PC-9 (cell line): Measurements from ENCODE around the gene USP9X. TPM values are rescaled to one million over a fixed set of nuclear protein-coding genes. Genes with fewer than 3 reads are reported as not detected.

Experiments used
- BruUV-seq: library from RNA; stranded (reverse); fragments of 400-500 nt; replicated peaks from 2 replicates; lab custom pipeline; 2021; lab: Mats Ljungman, UMichigan
- CTCF ChIA-PET: fragments of 300-600 bp; sonication (Branson Sonifier 250); formaldehyde crosslinking; loops from one replicate; lab custom pipeline; 2022; ENCODE audit warnings: antibody characterized with exemption; lab: Charles Lee
- POLR2A ChIA-PET: fragments of 300-600 bp; sonication (Branson Sonifier 250); formaldehyde crosslinking; loops from one replicate; lab custom pipeline; 2022; ENCODE audit warnings: antibody characterized with exemption; ENCODE audit not compliant: unreplicated experiment; lab: Charles Lee
- DNase-seq, 2 experiments: peaks; one replicate each; pipeline versions ENCODE4 v3.0.0 to v3.0.0-alpha.2; 2015 to 2022; ENCODE audit warnings: mixed read lengths in 1 of 2
- H2AFZ ChIP-seq: fragments of 200-600 bp; sonication (generic); 2 replicates; pipeline ENCODE4 v1.8.1; 2017; ENCODE audit warnings: antibody characterized with exemption
- H3F3A ChIP-seq: fragments of 200-600 bp; sonication (generic); 2 replicates; pipeline ENCODE4 v1.8.1; 2017; ENCODE audit warnings: antibody characterized with exemption, mild to moderate bottlenecking, low read depth; ENCODE audit not compliant: insufficient read depth
- H3K27ac ChIP-seq: fragments of 200-600 bp; sonication (generic); 2 replicates; pipeline ENCODE4 v1.6.1; 2016; ENCODE audit warnings: mixed run types
- H3K27me3 ChIP-seq: fragments of 200-600 bp; sonication (generic); 2 replicates; pipeline ENCODE4 v1.6.1; 2016; ENCODE audit warnings: low read depth, mixed run types; ENCODE audit not compliant: insufficient read depth
- H3K36me3 ChIP-seq: fragments of 200-600 bp; sonication (generic); 2 replicates; pipeline ENCODE4 v1.6.1; 2016; ENCODE audit warnings: low read depth, mixed run types
- H3K4me1 ChIP-seq: fragments of 200-600 bp; sonication (generic); replicated peaks from 2 replicates; pipeline ENCODE4 v1.6.1; 2016; ENCODE audit warnings: mixed run types; ENCODE audit not compliant: insufficient read depth
- H3K4me2 ChIP-seq: fragments of 200-600 bp; sonication (generic); 2 replicates; pipeline ENCODE4 v1.6.1; 2017; ENCODE audit warnings: mixed run types
- H3K4me3 ChIP-seq: fragments of 200-600 bp; sonication (generic); 2 replicates; pipeline ENCODE4 v1.6.1; 2016; ENCODE audit warnings: mixed run types
- H3K79me2 ChIP-seq: fragments of 200-600 bp; sonication (generic); 2 replicates; pipeline ENCODE4 v1.6.1; 2017; ENCODE audit warnings: low read depth, mixed run types
- H3K9me2 ChIP-seq: fragments of 200-600 bp; sonication (generic); 2 replicates; pipeline ENCODE4 v1.8.1; 2017; ENCODE audit warnings: mild to moderate bottlenecking; ENCODE audit not compliant: insufficient read depth
- H3K9me3 ChIP-seq: fragments of 200-600 bp; sonication (generic); 2 replicates; pipeline ENCODE4 v1.8.1; 2016; ENCODE audit warnings: low read depth; ENCODE audit not compliant: insufficient read depth
- H4K20me1 ChIP-seq: fragments of 200-600 bp; sonication (generic); 2 replicates; pipeline ENCODE4 v1.8.1; 2017; ENCODE audit not compliant: insufficient read depth
- EZH2 ChIP-seq: fragments of 200-600 bp; sonication (generic); IDR thresholded peaks from 2 replicates; pipeline ENCODE4 v1.8.0; 2017; ENCODE audit warnings: antibody characterized with exemption, low read depth
- intact Hi-C: fragments of 100-400 bp; cut with micrococcal nuclease; formaldehyde crosslinking; loops from one replicate; pipeline ENCODE4 v1.10.0; 2022; ENCODE audit not compliant: unreplicated experiment
- total RNA-seq: library from RNA; stranded (reverse); gene quantifications from 2 replicates; pipeline ENCODE4 v1.2.3, GENCODE V29; 2021
- TF ChIP-seq, protein P1 (sequence below): fragments of 200-600 bp; sonication (generic); conservative IDR thresholded peaks from 2 replicates; pipeline ENCODE4 v1.6.1; 2017; ENCODE audit warnings: mixed run types, antibody characterized with exemption, mild to moderate bottlenecking, moderate library complexity

The USP9X gene
- total RNA-seq, 1 experiment from 2014 or later = 43.2 TPM

DNA sequence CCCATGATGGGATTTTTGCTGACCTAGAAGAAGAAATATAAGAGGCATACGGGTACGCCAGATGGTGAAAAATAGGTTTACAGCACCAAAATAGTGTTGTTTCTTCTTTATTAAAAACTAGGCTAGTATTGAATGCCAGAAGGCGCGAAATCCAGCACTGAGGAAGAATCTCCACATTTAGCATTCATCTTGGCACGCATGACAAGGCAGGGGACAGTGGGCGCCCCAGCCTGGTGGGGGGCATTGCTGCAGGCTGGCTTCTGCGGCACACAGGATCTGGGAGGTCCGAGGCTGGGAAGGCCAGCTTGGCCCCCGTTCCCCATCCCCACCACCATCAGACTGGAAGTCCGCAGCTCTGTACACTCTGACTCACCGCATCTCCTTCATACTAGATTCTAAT is 173.0 kb downstream of the USP9X start:
- DNase-seq = no peak
- Histone ChIP-seq H3K79me2 (no peaks in the 10 kb centered on the region), H3F3A (no peaks in the 10 kb centered on the region), H2AFZ (no peak overlapping the region), H3K9me2 (no peaks in the 10 kb centered on the region), H3K4me3 (no peak overlapping the region), H3K9me3 (no peaks in the 10 kb centered on the region), H3K27ac (no peak overlapping the region), H3K36me3 (no peaks in the 10 kb centered on the region), H3K4me2 (no peak overlapping the region), H3K4me1 (no peaks in the 10 kb centered on the region), H4K20me1 (no peaks in the 10 kb centered on the region), H3K27me3 (no peaks in the 10 kb centered on the region)
- intact Hi-C loops = no loop called here
- no TSS peak for BruUV-seq
- no peak for TF ChIP-seq EZH2
- TF ChIP-seq, protein P1, sequence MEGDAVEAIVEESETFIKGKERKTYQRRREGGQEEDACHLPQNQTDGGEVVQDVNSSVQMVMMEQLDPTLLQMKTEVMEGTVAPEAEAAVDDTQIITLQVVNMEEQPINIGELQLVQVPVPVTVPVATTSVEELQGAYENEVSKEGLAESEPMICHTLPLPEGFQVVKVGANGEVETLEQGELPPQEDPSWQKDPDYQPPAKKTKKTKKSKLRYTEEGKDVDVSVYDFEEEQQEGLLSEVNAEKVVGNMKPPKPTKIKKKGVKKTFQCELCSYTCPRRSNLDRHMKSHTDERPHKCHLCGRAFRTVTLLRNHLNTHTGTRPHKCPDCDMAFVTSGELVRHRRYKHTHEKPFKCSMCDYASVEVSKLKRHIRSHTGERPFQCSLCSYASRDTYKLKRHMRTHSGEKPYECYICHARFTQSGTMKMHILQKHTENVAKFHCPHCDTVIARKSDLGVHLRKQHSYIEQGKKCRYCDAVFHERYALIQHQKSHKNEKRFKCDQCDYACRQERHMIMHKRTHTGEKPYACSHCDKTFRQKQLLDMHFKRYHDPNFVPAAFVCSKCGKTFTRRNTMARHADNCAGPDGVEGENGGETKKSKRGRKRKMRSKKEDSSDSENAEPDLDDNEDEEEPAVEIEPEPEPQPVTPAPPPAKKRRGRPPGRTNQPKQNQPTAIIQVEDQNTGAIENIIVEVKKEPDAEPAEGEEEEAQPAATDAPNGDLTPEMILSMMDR = no peak
- ChIA-PET CTCF (no interaction called here), POLR2A (no interaction called here)

DNA sequence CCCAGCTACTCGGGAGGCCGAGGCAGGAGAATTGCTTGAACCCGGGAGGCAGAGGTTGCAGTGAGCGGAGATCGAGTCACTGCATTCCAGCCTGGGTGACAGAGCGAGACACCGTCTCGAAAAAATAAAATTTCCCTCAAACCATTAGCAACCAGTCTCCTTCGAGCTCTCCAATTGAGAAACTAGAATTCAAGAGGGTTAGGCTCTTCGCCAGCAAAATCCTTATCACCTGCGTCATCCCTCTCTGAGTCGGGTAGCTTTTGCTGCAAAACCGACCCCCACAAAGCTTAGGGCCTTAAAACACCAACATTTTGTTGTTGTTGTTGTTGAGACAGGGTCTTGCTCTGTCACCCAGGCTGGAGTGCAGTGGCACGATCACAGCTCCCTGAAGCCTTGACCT is 173.6 kb downstream of the USP9X start:
- intact Hi-C loops = no loop called here
- no peak overlapping the region for H3K27ac ChIP-seq
- TF ChIP-seq, protein P1 = no peak
- TF ChIP-seq EZH2 = no peak
- no peaks in the 10 kb centered on the region for H3K36me3 ChIP-seq
- H4K20me1 ChIP-seq = no peaks in the 10 kb centered on the region
- no TSS peak for BruUV-seq
- H3K9me2 ChIP-seq = no peaks in the 10 kb centered on the region
- H3K9me3 ChIP-seq = no peaks in the 10 kb centered on the region
- no peak overlapping the region for H3K4me2 ChIP-seq
- no peaks in the 10 kb centered on the region for H3K27me3 ChIP-seq
- ChIA-PET POLR2A (no interaction called here), CTCF (no interaction called here)
- H3K4me3 ChIP-seq = no peak overlapping the region
- H2AFZ ChIP-seq = no peak overlapping the region
- no peaks in the 10 kb centered on the region for H3K79me2 ChIP-seq
- H3K4me1 ChIP-seq = no peaks in the 10 kb centered on the region
- no peak for DNase-seq
- no peaks in the 10 kb centered on the region for H3F3A ChIP-seq

DNA sequence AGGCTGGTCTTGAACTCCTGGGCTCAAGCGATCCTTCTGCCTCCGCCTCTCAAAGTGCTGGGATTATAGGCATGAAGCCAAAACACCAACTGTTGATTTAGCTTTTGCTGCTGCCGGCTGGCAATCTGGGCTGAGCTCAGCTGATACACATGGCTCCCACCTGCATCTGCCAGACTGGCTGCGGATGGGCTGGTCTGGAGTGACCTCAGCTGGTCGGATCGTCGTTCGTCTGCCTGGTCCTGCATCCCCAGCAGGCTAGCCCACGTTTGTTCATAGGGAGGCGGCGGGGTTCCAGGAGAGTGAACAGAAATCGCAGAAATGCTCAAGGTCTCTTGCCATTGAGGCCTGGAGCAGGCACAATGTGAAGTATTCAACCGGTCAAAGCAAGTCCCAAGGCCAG is 174.3 kb downstream of the USP9X start:
- Histone ChIP-seq H3K9me2 (no peaks in the 10 kb centered on the region), H3K9me3 (no peaks in the 10 kb centered on the region), H3K27ac (no peak overlapping the region), H3K4me2 (no peak overlapping the region), H3K27me3 (no peaks in the 10 kb centered on the region), H3K36me3 (no peaks in the 10 kb centered on the region), H3K4me3 (no peak overlapping the region), H3K79me2 (no peaks in the 10 kb centered on the region), H3K4me1 (no peaks in the 10 kb centered on the region), H3F3A (no peaks in the 10 kb centered on the region), H4K20me1 (no peaks in the 10 kb centered on the region), H2AFZ (no peak overlapping the region)
- TF ChIP-seq, protein P1 = no peak
- no peak for TF ChIP-seq EZH2
- BruUV-seq = no TSS peak
- DNase-seq = no peak
- CTCF ChIA-PET = no interaction called here
- intact Hi-C loops = no loop called here
- POLR2A ChIA-PET = no interaction called here
